ENCODE results near the gene TPPP.
"Not testable (repeated sequence)": the region's sequence is repeated elsewhere in the genome, so short reads cannot be mapped to it uniquely, and the experiment has no call there.

The TPPP gene

DNA sequence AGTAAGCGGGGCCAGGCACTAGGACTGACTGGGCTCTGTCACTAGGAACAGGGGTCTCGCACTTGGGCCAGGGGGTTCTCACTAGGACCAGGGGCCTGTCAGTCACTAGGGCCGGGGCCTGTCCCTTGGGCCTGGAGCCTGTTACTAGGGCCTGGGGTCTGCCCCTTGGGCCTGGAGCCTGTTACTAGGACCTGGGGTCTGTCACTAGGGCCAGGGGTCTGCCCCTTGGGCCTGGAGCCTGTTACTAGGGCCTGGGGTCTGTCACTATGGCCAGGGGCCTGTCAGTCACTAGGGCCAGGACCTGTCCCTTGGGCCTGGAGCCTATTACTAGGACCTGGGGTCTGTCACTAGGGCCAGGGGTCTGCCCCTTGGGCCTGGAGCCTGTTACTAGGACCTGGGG is 10.9 kb downstream of the TPPP start:
- not testable (repeated sequence) for DNase-seq (ENCODE audit: low read depth); H3K4me1 ChIP-seq (ENCODE audit: control insufficient read depth, insufficient read depth, low read length); H3K36me3 ChIP-seq (ENCODE audit: control insufficient read depth, insufficient read depth, low read length, severe bottlenecking); H3K4me3 ChIP-seq (ENCODE audit: low read length); H3K9me3 ChIP-seq (ENCODE audit: control insufficient read depth, low read length); H3K9ac ChIP-seq (ENCODE audit: low read length)
- peaks cover 15% of the 10 kb centered on the region for H3K27me3 ChIP-seq (replicated peaks; ENCODE audit: control insufficient read depth, insufficient read depth, low read length)

GRCh38 chr5:681317-682191 is 11.6 kb downstream of the TPPP start:
- not testable (repeated sequence) for H3K4me1 ChIP-seq (ENCODE audit: control insufficient read depth, insufficient read depth, low read length)

GRCh38 chr5:680836-681235 is 12.3 kb downstream of the TPPP start:
- not testable (repeated sequence) for H3K4me3 ChIP-seq (ENCODE audit: low read length); H3K9ac ChIP-seq (ENCODE audit: low read length); H3K9me3 ChIP-seq (ENCODE audit: control insufficient read depth, low read length); DNase-seq (ENCODE audit: low read depth); H3K36me3 ChIP-seq (ENCODE audit: control insufficient read depth, insufficient read depth, low read length, severe bottlenecking); H3K4me1 ChIP-seq (ENCODE audit: control insufficient read depth, insufficient read depth, low read length)
- H3K27me3 ChIP-seq (replicated peaks; ENCODE audit: control insufficient read depth, insufficient read depth, low read length) = peaks cover 28% of the 10 kb centered on the region

More at GRCh38 chr5:681317-682191, 11.6 kb downstream of the TPPP start:
- H3K4me3 ChIP-seq (ENCODE audit: low read length); H3K9ac ChIP-seq (ENCODE audit: low read length); DNase-seq (ENCODE audit: low read depth); H3K9me3 ChIP-seq (ENCODE audit: control insufficient read depth, low read length); H3K36me3 ChIP-seq (ENCODE audit: control insufficient read depth, insufficient read depth, low read length, severe bottlenecking): not testable (repeated sequence)
- H3K27me3 ChIP-seq (replicated peaks; ENCODE audit: control insufficient read depth, insufficient read depth, low read length) = peaks cover 22% of the 10 kb centered on the region

GRCh38 chr5:680118-680795 is 12.9 kb downstream of the TPPP start:
- not testable (repeated sequence) for H3K36me3 ChIP-seq (ENCODE audit: control insufficient read depth, insufficient read depth, low read length, severe bottlenecking); H3K4me3 ChIP-seq (ENCODE audit: low read length); H3K9ac ChIP-seq (ENCODE audit: low read length); H3K4me1 ChIP-seq (ENCODE audit: control insufficient read depth, insufficient read depth, low read length); H3K9me3 ChIP-seq (ENCODE audit: control insufficient read depth, low read length); DNase-seq (ENCODE audit: low read depth)
- peaks cover 28% of the 10 kb centered on the region for H3K27me3 ChIP-seq (replicated peaks; ENCODE audit: control insufficient read depth, insufficient read depth, low read length)

DNA sequence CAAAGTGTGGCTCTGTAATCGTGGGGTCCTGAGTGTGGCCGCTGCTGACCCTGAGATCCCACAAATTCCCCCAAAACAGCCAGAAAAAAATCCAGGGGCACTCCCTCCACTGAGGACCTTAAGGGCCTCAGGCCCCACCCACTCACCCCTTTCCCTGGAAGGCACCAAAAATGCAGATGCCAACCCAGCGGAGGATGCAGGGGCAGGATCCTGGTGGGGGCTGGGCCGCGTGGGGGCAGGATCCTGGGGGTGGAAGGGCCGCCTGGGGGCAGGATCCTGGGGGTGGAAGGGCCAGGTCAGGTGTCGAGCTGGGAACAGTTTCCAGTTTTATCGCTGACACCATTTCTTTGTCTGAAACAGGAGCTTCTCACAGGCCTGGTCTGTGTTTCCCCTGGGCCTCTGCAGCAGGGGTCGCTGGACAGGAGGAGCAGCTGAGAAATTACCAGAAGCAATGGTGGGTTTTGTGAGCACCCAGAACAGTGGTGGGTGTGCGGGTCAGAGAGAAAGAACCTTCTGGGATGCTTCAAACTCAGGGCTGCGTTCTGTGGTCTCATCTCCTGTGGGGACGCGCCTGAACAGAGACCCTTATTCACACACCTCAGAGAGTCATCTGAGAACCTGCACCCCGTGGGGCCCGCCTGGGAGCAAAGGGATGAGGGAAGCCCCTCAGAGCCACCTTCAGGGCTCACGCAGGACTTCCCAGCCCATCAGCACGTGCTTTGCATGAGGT is 13.8 kb downstream of the TPPP start:
- H3K4me3 ChIP-seq (ENCODE audit: low read length); H3K36me3 ChIP-seq (ENCODE audit: control insufficient read depth, insufficient read depth, low read length, severe bottlenecking); H3K9me3 ChIP-seq (ENCODE audit: control insufficient read depth, low read length); DNase-seq (ENCODE audit: low read depth); H3K4me1 ChIP-seq (ENCODE audit: control insufficient read depth, insufficient read depth, low read length); H3K9ac ChIP-seq (ENCODE audit: low read length): not testable (repeated sequence)
- H3K27me3 ChIP-seq (replicated peaks; ENCODE audit: control insufficient read depth, insufficient read depth, low read length) = peaks cover 27% of the 10 kb centered on the region

- H3K9me3 ChIP-seq (ENCODE audit: control insufficient read depth, low read length); DNase-seq (ENCODE audit: low read depth); H3K4me1 ChIP-seq (ENCODE audit: control insufficient read depth, insufficient read depth, low read length); H3K4me3 ChIP-seq (ENCODE audit: low read length); H3K36me3 ChIP-seq (ENCODE audit: control insufficient read depth, insufficient read depth, low read length, severe bottlenecking); H3K9ac ChIP-seq (ENCODE audit: low read length): not testable (repeated sequence)
- peaks cover 30% of the 10 kb centered on the region for H3K27me3 ChIP-seq (replicated peaks; ENCODE audit: control insufficient read depth, insufficient read depth, low read length)
Observed at GRCh38 chr5:678521-678920, 14.6 kb downstream of the TPPP start.

DNA sequence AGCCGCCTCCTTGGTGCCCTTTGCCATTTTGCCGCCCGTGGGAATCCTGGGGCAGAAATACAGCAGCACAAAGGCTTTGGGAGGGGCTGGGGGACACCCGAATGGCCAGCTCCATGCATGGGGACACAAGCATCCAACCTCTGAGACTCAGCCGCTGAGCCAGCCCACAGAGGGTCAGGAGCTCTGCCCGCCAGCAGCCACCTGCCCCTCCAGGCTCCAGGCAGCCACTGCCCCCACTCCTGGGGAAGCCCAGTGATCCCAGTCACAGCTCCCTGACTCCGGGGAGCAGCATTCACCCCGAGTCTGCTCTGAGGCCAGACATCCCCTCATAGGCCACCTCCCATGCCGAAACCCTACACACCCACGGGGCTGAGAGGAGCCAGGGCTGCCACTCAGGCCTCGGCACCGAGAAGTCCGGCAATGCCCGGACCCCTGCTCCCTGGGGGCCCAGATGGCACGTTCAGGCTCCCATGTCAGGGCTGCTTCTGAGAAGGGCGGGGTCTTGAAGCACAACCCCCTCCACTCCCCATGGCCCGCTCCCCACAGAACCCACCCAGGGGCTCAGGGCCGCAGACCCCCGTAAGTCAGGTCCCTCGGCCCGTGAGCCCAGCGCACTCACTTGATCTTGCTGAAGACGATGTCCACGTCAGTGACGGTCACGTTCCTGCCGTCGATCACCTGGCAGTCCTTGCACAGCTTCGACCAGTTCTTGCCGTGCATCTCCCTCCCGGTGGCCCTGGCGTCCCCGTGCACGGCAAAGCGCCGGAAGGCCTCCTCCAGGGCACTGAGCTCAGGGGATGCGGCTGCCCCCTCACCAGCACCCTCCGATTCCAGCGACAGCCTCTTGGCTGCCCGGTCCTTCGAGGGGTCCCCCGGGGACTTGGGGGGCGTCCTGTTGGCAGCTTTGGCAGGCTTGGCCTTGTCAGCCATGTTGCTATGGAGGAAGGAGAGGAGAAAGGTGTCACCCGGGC is 15.7 kb downstream of the TPPP start:
- Histone ChIP-seq H3K9ac (ENCODE audit: low read length) (no peak overlapping the region), H3K36me3 (ENCODE audit: control insufficient read depth, insufficient read depth, low read length, severe bottlenecking) (no peaks in the 10 kb centered on the region), H3K4me3 (ENCODE audit: low read length) (no peak overlapping the region), H3K27me3 (replicated peaks; ENCODE audit: control insufficient read depth, insufficient read depth, low read length) (peaks cover 41% of the 10 kb centered on the region), H3K4me1 (ENCODE audit: control insufficient read depth, insufficient read depth, low read length) (peaks cover 7% of the 10 kb centered on the region), H3K9me3 (ENCODE audit: control insufficient read depth, low read length) (no peaks in the 10 kb centered on the region)
- no peak for DNase-seq (ENCODE audit: low read depth)

- Histone ChIP-seq H3K36me3 (ENCODE audit: control insufficient read depth, insufficient read depth, low read length, severe bottlenecking) (no peaks in the 10 kb centered on the region), H3K4me1 (ENCODE audit: control insufficient read depth, insufficient read depth, low read length) (peaks cover 10% of the 10 kb centered on the region), H3K27me3 (replicated peaks; ENCODE audit: control insufficient read depth, insufficient read depth, low read length) (peaks cover 44% of the 10 kb centered on the region), H3K4me3 (ENCODE audit: low read length) (no peak overlapping the region), H3K9ac (ENCODE audit: low read length) (no peak overlapping the region), H3K9me3 (ENCODE audit: control insufficient read depth, low read length) (no peaks in the 10 kb centered on the region)
- no peak for DNase-seq (ENCODE audit: low read depth)
Observed at GRCh38 chr5:676699-677076, 16.5 kb downstream of the TPPP start.

DNA sequence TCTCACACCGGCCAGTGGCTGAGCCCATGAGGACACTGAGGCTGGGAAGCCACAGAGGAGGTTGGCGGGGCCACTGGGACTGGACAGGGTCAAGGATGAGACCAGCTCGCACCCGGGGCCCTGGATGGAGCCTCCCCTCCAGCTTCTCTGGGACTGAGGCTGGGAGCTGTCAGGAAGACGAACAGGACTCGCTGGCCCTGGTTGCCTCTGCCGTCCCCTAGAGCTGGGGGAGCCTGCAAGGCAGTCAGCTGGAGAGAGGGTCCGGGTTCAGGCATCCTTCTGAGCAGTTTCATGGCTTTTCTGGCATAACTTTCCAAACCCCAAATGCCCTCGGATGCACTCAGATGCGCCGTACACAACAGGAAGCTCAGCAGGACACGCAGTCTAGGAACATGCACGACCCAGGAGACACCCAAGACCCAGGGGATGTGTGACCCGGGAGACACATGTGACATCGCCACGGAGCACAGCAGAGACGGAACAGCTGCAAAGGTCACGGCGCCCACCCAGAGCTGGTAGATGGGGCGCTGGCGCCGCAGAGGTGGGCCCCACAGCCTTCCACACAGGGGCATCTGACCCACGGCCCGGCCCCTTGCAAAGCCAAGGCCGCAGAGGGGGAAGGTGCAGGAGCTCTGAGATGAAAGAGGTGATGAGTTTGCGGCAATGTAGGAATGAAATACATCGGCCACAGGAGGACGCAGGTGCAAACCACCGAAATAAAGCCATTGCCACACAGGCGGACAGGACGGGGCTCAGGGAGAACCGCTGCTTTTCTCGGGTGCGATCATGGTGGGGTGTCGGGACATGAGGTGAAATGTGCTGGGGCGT is 17.1 kb downstream of the TPPP start:
- H3K4me3 ChIP-seq (ENCODE audit: low read length) = no peak overlapping the region
- no peaks in the 10 kb centered on the region for H3K9me3 ChIP-seq (ENCODE audit: control insufficient read depth, low read length)
- peaks cover 16% of the 10 kb centered on the region for H3K4me1 ChIP-seq (ENCODE audit: control insufficient read depth, insufficient read depth, low read length)
- H3K27me3 ChIP-seq (replicated peaks; ENCODE audit: control insufficient read depth, insufficient read depth, low read length) = peaks cover 44% of the 10 kb centered on the region
- H3K36me3 ChIP-seq (ENCODE audit: control insufficient read depth, insufficient read depth, low read length, severe bottlenecking) = no peaks in the 10 kb centered on the region
- no peak overlapping the region for H3K9ac ChIP-seq (ENCODE audit: low read length)
- no peak for DNase-seq (ENCODE audit: low read depth)
